Pancreas (tissue), 10 donors: Measurements from ENCODE around the gene SYK. TPM values are rescaled to one million over a fixed set of nuclear protein-coding genes. Genes with fewer than 3 reads are reported as not detected.

Experiments used
- ATAC-seq, 4 donors: fragments of 200-7000 bp; cut with Tn5 transposase; one replicate each; pipeline versions ENCODE4 v1.8.0 to v1.9.1; 2020; ENCODE audit warnings: mild to moderate bottlenecking in 4 of 4, moderate library complexity in 4 of 4
- DNase-seq, 6 donors: peaks; one replicate each; pipeline ENCODE4 v3.0.0-alpha.2; 2020
- FAIRE-seq: peaks from 2 replicates; lab custom pipeline; 2012; peaks lifted over from hg19 to GRCh38; lab: Jason Lieb, UNC
- H3K27ac ChIP-seq, 4 donors: fragments of 200-600 bp; sonication (generic); 1 replicate in 3 of 4; 2 replicates in 1 of 4; pipeline versions ENCODE4 v1.5.0 to v1.8.0; 2020
- H3K27me3 ChIP-seq, 4 donors: fragments of 200-600 bp; one replicate each; pipeline ENCODE4 v1.8.0; 2021
- H3K36me3 ChIP-seq, 3 donors: fragments of 200-600 bp; sonication (generic) in 1 of 3; one replicate each; pipeline versions ENCODE4 v1.5.0 to v1.8.0; 2020 to 2021
- H3K4me1 ChIP-seq, 3 donors: fragments of 200-600 bp; one replicate each; pipeline ENCODE4 v1.8.0; 2021
- H3K4me3 ChIP-seq, 4 donors: fragments of 200-600 bp; sonication (generic) in 2 of 4; one replicate each; pipeline versions ENCODE4 v1.5.0 to v1.8.0; 2020 to 2021
- H3K9me3 ChIP-seq, 4 donors: fragments of 200-600 bp; one replicate each; pipeline ENCODE4 v1.8.0; 2021
- WGBS, 2 donors: extraction: QIAGEN DNeasy Blood & Tissue Kit; methylation state at CpG; one replicate each; pipeline ENCODE4 v1.1.7; 2013; 5-methylcytosine and 5-hydroxymethylcytosine counted together
- intact Hi-C, 3 donors: fragments of 100-400 bp; cut with DNase I; formaldehyde crosslinking; loops; one replicate each; pipeline versions ENCODE4 v1.11.1 to v1.14.2; 2022
- polyA plus RNA-seq, 2 donors: library from polyadenylated mRNA; stranded (reverse); fragments of 200-250 nt; gene quantifications; one replicate each; pipeline ENCODE4 v1.2.3, GENCODE V29; 2013
- total RNA-seq, 6 donors: library from RNA; stranded (reverse); fragmentation: NEBNext Ultra II Directional in 4 of 6; extraction: Animal tissue kit (Norgen Biotek cat#: 25700) in 4 of 6; gene quantifications; one replicate each; pipeline versions ENCODE4 v1.2.1 to v1.2.4, GENCODE V29; 2021 to 2023
- TF ChIP-seq, protein P1 (sequence below), 4 donors: fragments of 200-600 bp; sonication (generic) in 3 of 4; IDR thresholded peaks; one replicate each; pipeline versions ENCODE4 v1.5.0 to v1.8.0; 2021; ENCODE audit warnings: antibody characterized with exemption in 4 of 4
- donor health status: healthy with polysubstance abuse.
- donor health status: DM: no; HTN: no; CAD: no; lungs with moderate emphysema.
- donor health status: DM: no; HTN: no; CAD: no.
- donor health status: control.
- donor health status: control.
- donor health status: Bipolar disorder and iron deficiency.
- donor health status: DM: yes; HTN: yes; CAD: no.
- donor health status: DM: no; HTN: no; CAD: no.
- donor health status: DM: no; HTN: no; CAD: no.
- donor health status: DM: yes; HTN: yes; CAD: no.

The SYK gene
- total and polyA plus RNA-seq, 8 donors, result 5.5 to 41.1 (median 11.3) TPM

DNA sequence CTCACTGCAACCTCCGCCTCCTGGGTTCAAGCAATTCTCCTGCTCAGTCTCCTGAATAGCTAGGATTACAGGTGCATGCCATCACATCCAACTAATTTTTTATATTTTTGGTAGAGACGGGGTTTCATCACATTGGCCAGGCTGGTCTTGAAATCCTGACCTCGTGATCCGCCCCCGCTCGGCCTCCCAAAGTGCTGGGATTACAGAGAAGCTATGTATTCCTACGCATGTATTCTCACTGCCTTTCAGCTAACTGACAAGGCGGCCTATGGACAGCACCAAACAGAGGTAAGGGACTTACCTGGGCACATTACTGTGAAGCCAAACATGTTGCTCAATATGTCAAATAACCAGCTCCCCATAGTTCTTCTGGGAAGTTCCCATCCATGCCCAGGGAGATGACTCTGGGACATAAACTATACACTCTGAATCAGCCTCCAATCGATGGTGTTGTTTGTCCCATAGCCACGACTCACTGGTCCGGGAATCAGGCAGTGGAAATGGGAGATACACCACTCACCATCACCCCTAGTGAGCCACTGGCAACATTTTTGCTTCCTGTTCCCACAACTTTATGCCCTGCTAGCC is 114.6 kb downstream of the SYK start:
- Histone ChIP-seq H3K9me3 (no peaks in the 10 kb centered on the region), H3K27me3 (no peaks in the 10 kb centered on the region), H3K4me3 (no peak overlapping the region), H3K4me1 (peaks cover 0 to 2% (median 0%) of the 10 kb centered on the region in 3 donors), H3K36me3 (no peaks in the 10 kb centered on the region), H3K27ac (no peak overlapping the region)
- TF ChIP-seq, protein P1, sequence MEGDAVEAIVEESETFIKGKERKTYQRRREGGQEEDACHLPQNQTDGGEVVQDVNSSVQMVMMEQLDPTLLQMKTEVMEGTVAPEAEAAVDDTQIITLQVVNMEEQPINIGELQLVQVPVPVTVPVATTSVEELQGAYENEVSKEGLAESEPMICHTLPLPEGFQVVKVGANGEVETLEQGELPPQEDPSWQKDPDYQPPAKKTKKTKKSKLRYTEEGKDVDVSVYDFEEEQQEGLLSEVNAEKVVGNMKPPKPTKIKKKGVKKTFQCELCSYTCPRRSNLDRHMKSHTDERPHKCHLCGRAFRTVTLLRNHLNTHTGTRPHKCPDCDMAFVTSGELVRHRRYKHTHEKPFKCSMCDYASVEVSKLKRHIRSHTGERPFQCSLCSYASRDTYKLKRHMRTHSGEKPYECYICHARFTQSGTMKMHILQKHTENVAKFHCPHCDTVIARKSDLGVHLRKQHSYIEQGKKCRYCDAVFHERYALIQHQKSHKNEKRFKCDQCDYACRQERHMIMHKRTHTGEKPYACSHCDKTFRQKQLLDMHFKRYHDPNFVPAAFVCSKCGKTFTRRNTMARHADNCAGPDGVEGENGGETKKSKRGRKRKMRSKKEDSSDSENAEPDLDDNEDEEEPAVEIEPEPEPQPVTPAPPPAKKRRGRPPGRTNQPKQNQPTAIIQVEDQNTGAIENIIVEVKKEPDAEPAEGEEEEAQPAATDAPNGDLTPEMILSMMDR (IDR thresholded peaks at IDR 0.05), result no peak
- ATAC-seq, result no peak
- WGBS, 2 donors, result 83 to 88% methylated on average over 11 of the region's 11 CpGs
- no peak for DNase-seq
- no peak for FAIRE-seq
- intact Hi-C loops, result loop anchor here in 2 of 3 donors (5.0 to 10.0 kb wide), 4 partner anchors 516 to 809 kb away; no protein-coding TSS in a partner anchor

DNA sequence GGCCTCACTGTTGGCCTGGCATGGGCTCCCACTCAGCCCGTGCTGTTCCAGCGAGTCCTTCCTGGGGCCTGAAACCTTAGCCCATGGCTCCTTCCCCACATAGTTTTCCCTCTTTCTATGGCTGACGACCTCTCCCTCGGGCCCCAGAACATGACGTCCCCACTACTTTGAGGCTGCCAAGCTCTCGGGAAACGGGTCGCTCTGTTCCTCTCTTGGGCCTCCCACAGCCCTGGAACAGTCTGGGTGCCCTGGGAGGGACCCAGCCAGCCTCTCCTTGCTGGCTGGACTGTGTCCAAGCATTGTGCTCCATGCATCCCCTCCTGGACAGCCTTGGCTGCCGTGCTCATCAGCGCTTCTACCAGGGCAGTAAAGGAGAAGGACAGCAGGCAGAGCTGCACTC is 118.3 kb downstream of the SYK start:
- no peaks in the 10 kb centered on the region for H3K9me3 ChIP-seq
- intact Hi-C loops, result loop anchor here in 2 of 3 donors (5.0 to 10.0 kb wide), 4 partner anchors 512 to 805 kb away; no protein-coding TSS in a partner anchor
- FAIRE-seq, result no peak
- no peaks in the 10 kb centered on the region for H3K36me3 ChIP-seq
- no peak overlapping the region for H3K4me3 ChIP-seq
- TF ChIP-seq, protein P1 (IDR thresholded peaks at IDR 0.05), result no peak
- H3K27me3 ChIP-seq, result no peaks in the 10 kb centered on the region
- no peak for DNase-seq
- no peak overlapping the region for H3K27ac ChIP-seq
- no peak for ATAC-seq
- WGBS, 2 donors, result 61 to 72% methylated on average over 10 of the region's 10 CpGs
- peaks cover 0 to 4% (median 0%) of the 10 kb centered on the region in 3 donors for H3K4me1 ChIP-seq

DNA sequence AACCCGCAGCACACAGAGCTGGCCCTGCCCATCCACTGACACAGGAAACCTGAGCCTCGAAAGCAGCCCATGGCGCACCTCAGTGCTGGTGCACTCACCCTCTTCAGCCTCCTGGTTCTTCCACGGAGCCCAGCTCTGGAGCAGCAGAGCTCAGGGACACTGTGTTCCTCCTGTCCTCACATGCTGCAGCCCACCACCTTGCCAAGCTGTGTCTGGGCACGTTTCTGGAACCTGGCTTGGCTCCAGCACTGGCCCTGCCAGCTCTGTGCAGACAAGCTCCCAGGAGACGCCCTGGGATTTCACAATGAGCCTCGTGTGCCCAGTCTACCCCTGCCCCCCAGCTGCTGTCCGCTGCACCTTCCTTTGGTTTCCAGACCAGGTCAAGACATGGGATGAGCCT is 119.5 kb downstream of the SYK start:
- peak; percentile 74 to 89 (median 76) for ATAC-seq
- no peaks in the 10 kb centered on the region for H3K9me3 ChIP-seq
- no peaks in the 10 kb centered on the region for H3K36me3 ChIP-seq
- intact Hi-C loops, result no loop called here
- WGBS, 2 donors, result 31 to 37% methylated on average over 8 of the region's 8 CpGs
- peaks cover 0 to 4% (median 0%) of the 10 kb centered on the region in 3 donors for H3K4me1 ChIP-seq
- peak in 5 of 6 donors; percentile 33 to 87 (median 72) for DNase-seq
- TF ChIP-seq, protein P1 (IDR thresholded peaks at IDR 0.05), result no peak
- H3K4me3 ChIP-seq, result no peak overlapping the region
- no peak overlapping the region for H3K27ac ChIP-seq
- no peak for FAIRE-seq
- H3K27me3 ChIP-seq, result no peaks in the 10 kb centered on the region

DNA sequence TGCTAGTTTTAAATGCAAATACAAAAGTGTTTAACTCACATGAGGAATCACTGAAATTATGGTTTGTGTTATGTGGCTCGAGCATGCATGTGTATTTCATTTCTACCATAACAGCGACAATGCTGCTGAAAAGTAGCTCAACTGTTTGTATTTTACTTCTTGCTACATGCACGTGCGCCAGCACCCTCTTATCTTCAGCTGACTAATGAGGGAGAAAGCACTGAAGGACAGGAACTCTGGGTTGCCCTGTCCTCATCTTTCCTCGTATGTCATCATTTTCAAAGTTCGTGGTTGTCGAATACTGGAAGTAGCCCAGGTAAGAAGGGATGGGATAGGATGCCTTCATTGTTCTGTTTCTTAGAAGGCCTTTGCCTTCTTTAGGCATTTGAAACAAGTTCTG is 120.3 kb downstream of the SYK start:
- DNase-seq, result no peak
- peaks cover 0 to 4% (median 0%) of the 10 kb centered on the region in 3 donors for H3K4me1 ChIP-seq
- ATAC-seq, result no peak
- no peaks in the 10 kb centered on the region for H3K27me3 ChIP-seq
- no peak for FAIRE-seq
- H3K4me3 ChIP-seq, result no peak overlapping the region
- WGBS, 2 donors, result 87 to 88% methylated on average over 7 of the region's 7 CpGs
- H3K36me3 ChIP-seq, result no peaks in the 10 kb centered on the region
- no peak overlapping the region for H3K27ac ChIP-seq
- no peaks in the 10 kb centered on the region for H3K9me3 ChIP-seq
- intact Hi-C loops, result no loop called here
- TF ChIP-seq, protein P1 (IDR thresholded peaks at IDR 0.05), result no peak

DNA sequence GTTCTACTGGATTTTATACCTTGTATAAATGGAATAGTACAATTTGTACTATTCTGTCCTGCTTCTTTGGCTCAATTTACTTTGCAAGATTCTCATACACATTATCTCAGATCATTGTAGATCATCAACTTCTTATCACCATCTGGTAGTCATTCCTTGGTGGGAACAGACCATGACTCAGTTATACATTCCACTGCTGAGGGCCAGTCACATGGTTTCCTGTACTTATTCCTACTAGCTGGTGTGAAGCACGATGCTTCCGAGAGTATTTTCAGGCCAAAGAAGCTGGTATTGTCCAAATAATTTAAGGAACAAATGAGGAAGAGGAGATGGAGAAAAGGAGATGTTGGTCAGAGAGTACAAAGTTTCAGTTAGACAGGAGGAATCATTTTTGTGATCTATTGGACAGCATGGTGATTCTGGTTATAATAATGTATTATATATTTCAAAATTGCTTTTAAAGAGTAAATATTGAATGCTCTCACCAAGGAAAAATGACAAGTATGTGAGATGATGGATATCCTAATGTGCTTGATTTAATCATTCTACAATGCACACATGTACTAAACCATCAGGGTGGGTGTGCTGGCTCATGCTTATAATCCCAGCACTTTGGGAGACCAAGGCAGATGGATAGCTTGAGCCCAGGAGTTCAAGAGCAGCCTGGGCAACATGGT is 124.1 kb downstream of the SYK start:
- 60 to 69% methylated on average over 2 of the region's 2 CpGs for WGBS, 2 donors
- Histone ChIP-seq H3K27me3 (no peaks in the 10 kb centered on the region), H3K36me3 (no peaks in the 10 kb centered on the region), H3K27ac (no peak overlapping the region), H3K9me3 (no peaks in the 10 kb centered on the region), H3K4me3 (no peak overlapping the region), H3K4me1 (peaks cover 0 to 4% (median 0%) of the 10 kb centered on the region in 3 donors)
- peak in 1 of 4 donors; percentile 49 for ATAC-seq
- FAIRE-seq, result no peak
- TF ChIP-seq, protein P1 (IDR thresholded peaks at IDR 0.05), result no peak
- intact Hi-C loops, result no loop called here
- no peak for DNase-seq
